H1 (cell line): ENCODE measurements around the gene YWHAE.

Experiments
- ASH2L ChIP-seq: fragments of 200-600, 300-600 bp; sonication (generic); IDR thresholded peaks from one replicate; pipeline ENCODE4 v1.7.1; 2017; ENCODE audit warnings: low read length
- CREB1 ChIP-seq: IDR thresholded peaks from 2 replicates; pipeline ENCODE4 v1.6.1; 2012; ENCODE audit warnings: inconsistent platforms
- CTCF ChIP-seq, 3 experiments: IDR thresholded peaks; 1 replicate in 2 of 3; 2 replicates in 1 of 3; pipeline versions ENCODE4 v1.5.1 to v1.6.1; 2011; ENCODE audit warnings: low read length in 3 of 3, mild to moderate bottlenecking in 3 of 3, inconsistent platforms in 2 of 3, low read depth in 1 of 3, moderate library complexity in 1 of 3; ENCODE audit not compliant: insufficient read depth in 1 of 3; ENCODE audit errors: control extremely low read depth in 1 of 3
- EP300 ChIP-seq, 2 experiments: IDR thresholded peaks; 1 replicate in 1 of 2; 2 replicates in 1 of 2; pipeline ENCODE4 v1.6.1; 2011 to 2012; ENCODE audit warnings: low read depth in 2 of 2, low read length in 2 of 2, mild to moderate bottlenecking in 2 of 2, borderline replicate concordance in 1 of 2, inconsistent platforms in 1 of 2, moderate library complexity in 1 of 2
- POLR2AphosphoS5 ChIP-seq: IDR thresholded peaks from 2 replicates; pipeline ENCODE4 v1.6.1; 2011; ENCODE audit warnings: low read depth, low read length
- RAD21 ChIP-seq, 2 experiments: IDR thresholded peaks in 1 of 2; conservative IDR thresholded peaks in 1 of 2; 2 replicates each; pipeline ENCODE4 v1.6.1; 2011; ENCODE audit warnings: low read depth in 2 of 2, low read length in 2 of 2, improper control_type of control experiment in 1 of 2, inconsistent platforms in 1 of 2, mild to moderate bottlenecking in 1 of 2, moderate library complexity in 1 of 2
- SP1 ChIP-seq: IDR thresholded peaks from 2 replicates; pipeline ENCODE4 v1.6.1; 2011; ENCODE audit warnings: low read depth, low read length
- SP2 ChIP-seq: IDR thresholded peaks from 2 replicates; pipeline ENCODE4 v1.6.1; 2012; ENCODE audit warnings: mild to moderate bottlenecking, low read length, inconsistent platforms
- YY1 ChIP-seq: IDR thresholded peaks from 2 replicates; pipeline ENCODE4 v1.6.1; 2011; ENCODE audit warnings: low read depth, mild to moderate bottlenecking, low read length

GRCh38 chr17:1368588-1368987 lies 31.4 kb downstream of the YWHAE start:
- TF ChIP-seq YY1 (no peak), CTCF (IDR thresholded peaks at IDR 0.05; ENCODE audit: control extremely low read depth in 1 of 3, insufficient read depth in 1 of 3, low read depth in 1 of 3, low read length in 3 of 3) (no peak), SP1 (no peak), EP300 (IDR thresholded peaks at IDR 0.05; ENCODE audit: borderline replicate concordance in 1 of 2, low read depth in 2 of 2, low read length in 2 of 2) (no peak), RAD21 (IDR thresholded peaks at IDR 0.05 in 1 of 2, conservative IDR thresholded peaks at IDR 0.05 in 1 of 2; ENCODE audit: low read depth in 2 of 2, low read length in 2 of 2) (no peak), SP2 (no peak), ASH2L (no peak), POLR2AphosphoS5 (no peak), CREB1 (no peak)
